DOHH2 (cell line): Measurements from ENCODE around the gene GNRH2.

Experiments
- EZH2phosphoT487 ChIP-seq: fragments of 200-600 bp; sonication (generic); IDR thresholded peaks from 2 replicates; pipeline ENCODE4 v1.6.1; 2017; ENCODE audit warnings: borderline replicate concordance, mild to moderate bottlenecking, antibody characterized with exemption, low read length, moderate library complexity, mixed read lengths
- TF ChIP-seq, protein P1 (sequence below): fragments of 200-600 bp; sonication (generic); IDR thresholded peaks from one replicate; pipeline ENCODE4 v1.5.1; 2014; ENCODE audit warnings: antibody characterized with exemption, mild to moderate bottlenecking, low read depth, low read length; ENCODE audit not compliant: poor library complexity, severe bottlenecking

- TF ChIP-seq, protein P1, sequence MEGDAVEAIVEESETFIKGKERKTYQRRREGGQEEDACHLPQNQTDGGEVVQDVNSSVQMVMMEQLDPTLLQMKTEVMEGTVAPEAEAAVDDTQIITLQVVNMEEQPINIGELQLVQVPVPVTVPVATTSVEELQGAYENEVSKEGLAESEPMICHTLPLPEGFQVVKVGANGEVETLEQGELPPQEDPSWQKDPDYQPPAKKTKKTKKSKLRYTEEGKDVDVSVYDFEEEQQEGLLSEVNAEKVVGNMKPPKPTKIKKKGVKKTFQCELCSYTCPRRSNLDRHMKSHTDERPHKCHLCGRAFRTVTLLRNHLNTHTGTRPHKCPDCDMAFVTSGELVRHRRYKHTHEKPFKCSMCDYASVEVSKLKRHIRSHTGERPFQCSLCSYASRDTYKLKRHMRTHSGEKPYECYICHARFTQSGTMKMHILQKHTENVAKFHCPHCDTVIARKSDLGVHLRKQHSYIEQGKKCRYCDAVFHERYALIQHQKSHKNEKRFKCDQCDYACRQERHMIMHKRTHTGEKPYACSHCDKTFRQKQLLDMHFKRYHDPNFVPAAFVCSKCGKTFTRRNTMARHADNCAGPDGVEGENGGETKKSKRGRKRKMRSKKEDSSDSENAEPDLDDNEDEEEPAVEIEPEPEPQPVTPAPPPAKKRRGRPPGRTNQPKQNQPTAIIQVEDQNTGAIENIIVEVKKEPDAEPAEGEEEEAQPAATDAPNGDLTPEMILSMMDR: no peak
- TF ChIP-seq EZH2phosphoT487: no peak
Observed at GRCh38 chr20:3093861-3094361, 50.5 kb downstream of the GNRH2 start.
